ENCODE data around the gene VWA3B.

DNA sequence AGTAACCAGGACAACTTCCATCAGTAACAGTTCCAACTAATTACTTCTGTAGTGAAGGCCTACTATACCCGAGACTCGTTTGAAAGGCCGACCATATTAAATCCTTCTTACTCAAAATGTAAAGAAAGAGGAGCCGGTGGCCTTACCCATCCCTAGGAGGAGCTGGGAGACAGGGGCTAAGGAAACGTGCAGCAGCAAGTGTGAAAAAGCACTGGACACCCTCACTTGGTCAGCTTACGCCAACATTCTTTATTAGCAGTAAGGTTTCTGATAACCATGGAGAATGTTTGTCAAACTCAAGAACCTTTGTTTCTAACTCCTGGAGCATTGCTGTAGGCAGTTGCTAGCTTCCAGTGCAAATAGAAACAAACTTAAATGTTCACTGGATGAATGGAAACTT is 26.7 kb upstream of the VWA3B start:
- TF ChIP-seq, protein P1, sequence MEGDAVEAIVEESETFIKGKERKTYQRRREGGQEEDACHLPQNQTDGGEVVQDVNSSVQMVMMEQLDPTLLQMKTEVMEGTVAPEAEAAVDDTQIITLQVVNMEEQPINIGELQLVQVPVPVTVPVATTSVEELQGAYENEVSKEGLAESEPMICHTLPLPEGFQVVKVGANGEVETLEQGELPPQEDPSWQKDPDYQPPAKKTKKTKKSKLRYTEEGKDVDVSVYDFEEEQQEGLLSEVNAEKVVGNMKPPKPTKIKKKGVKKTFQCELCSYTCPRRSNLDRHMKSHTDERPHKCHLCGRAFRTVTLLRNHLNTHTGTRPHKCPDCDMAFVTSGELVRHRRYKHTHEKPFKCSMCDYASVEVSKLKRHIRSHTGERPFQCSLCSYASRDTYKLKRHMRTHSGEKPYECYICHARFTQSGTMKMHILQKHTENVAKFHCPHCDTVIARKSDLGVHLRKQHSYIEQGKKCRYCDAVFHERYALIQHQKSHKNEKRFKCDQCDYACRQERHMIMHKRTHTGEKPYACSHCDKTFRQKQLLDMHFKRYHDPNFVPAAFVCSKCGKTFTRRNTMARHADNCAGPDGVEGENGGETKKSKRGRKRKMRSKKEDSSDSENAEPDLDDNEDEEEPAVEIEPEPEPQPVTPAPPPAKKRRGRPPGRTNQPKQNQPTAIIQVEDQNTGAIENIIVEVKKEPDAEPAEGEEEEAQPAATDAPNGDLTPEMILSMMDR (IDR thresholded peaks at IDR 0.05), result no peak
- TF ChIP-seq EP300 (IDR thresholded peaks at IDR 0.05) (no peak), POLR2A (IDR thresholded peaks at IDR 0.05) (no peak)
